ENCODE results near the gene PRKACG. TPM values are rescaled to one million over a fixed set of nuclear protein-coding genes. Genes with fewer than 3 reads are reported as not detected.

PRKACG gene
- total RNA-seq, 1 donor from 2014 or later = not detected

DNA sequence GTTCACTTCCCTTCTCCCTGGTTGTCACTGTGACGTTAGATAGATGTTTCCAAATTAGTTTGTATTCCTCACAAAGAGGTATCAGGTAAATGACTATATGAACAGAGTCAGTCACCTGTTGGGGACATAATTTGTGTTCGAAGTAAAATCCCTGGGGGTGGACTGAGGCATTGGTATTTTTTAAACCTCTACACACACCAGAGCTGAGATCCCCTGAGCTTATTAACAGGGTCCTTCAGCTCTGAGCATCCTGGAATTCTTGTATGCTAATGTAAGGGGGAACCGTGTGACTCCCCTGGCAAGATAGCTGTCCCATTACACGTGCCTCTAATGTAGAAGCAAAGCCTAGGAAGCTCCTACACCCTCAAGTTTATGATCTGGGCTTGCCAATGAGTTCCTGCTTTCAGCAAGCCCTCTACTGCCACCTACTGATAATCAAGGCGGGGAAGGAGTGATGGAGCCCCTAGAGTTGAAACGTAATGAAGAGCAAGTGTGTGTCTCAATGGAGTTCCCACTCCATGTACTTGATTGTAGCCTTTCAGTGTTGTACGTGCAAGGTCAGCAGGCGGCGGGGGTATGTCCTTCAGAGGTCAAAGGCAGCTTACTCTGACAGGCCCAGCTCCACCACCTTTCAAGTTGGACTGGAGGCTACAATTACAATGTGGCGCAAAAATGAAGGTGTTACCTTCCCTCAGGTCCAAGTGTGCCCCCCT, 14.4 kb downstream of the PRKACG start:
- DNase-seq (ENCODE audit: low spot score in 2 of 2) = peak in 1 of 2 donors; percentile 80
- Histone ChIP-seq H3K36me3 (no peaks in the 10 kb centered on the region), H3K4me3 (no peak overlapping the region), H3K27ac (no peak overlapping the region), H3K4me1 (no peaks in the 10 kb centered on the region), H3K27me3 (no peaks in the 10 kb centered on the region), H3K9me3 (no peaks in the 10 kb centered on the region)
- intact Hi-C loops (cut with DNase I) = loop anchor here (1.0 to 10.0 kb wide), 2 partner anchors 125 to 415 kb away; no protein-coding TSS in a partner anchor
- TF ChIP-seq, protein P1, sequence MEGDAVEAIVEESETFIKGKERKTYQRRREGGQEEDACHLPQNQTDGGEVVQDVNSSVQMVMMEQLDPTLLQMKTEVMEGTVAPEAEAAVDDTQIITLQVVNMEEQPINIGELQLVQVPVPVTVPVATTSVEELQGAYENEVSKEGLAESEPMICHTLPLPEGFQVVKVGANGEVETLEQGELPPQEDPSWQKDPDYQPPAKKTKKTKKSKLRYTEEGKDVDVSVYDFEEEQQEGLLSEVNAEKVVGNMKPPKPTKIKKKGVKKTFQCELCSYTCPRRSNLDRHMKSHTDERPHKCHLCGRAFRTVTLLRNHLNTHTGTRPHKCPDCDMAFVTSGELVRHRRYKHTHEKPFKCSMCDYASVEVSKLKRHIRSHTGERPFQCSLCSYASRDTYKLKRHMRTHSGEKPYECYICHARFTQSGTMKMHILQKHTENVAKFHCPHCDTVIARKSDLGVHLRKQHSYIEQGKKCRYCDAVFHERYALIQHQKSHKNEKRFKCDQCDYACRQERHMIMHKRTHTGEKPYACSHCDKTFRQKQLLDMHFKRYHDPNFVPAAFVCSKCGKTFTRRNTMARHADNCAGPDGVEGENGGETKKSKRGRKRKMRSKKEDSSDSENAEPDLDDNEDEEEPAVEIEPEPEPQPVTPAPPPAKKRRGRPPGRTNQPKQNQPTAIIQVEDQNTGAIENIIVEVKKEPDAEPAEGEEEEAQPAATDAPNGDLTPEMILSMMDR (IDR thresholded peaks at IDR 0.05) = peak; percentile 46 to 81 (median 68)

DNA sequence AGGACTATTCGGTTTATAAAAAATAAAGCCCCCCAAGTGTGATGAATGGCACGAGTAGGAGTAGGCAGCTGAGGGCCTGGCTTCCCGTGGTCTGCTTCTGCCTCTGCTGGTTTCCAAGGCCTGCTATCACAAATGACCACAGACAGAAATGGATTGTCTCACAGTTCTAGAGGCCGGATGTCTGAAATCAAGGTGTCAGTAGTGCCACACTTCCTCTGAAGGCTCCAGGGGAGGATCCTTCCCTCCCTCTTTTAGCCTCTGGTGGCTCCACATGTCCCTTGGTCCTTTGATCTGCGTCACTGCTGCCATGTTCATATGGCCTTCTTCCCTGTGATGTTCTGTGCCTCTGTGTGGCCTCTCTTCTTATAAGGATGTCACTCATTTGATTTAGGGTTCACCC, 15.1 kb downstream of the PRKACG start:
- TF ChIP-seq, protein P1 (IDR thresholded peaks at IDR 0.05) = no peak
- no peaks in the 10 kb centered on the region for H3K9me3 ChIP-seq
- H3K36me3 ChIP-seq = no peaks in the 10 kb centered on the region
- H3K4me1 ChIP-seq = no peaks in the 10 kb centered on the region
- intact Hi-C loops (cut with DNase I) = loop anchor here (1.0 to 10.0 kb wide), 2 partner anchors 124 to 415 kb away; no protein-coding TSS in a partner anchor
- H3K27ac ChIP-seq = no peak overlapping the region
- no peak overlapping the region for H3K4me3 ChIP-seq
- DNase-seq (ENCODE audit: low spot score in 2 of 2) = no peak
- H3K27me3 ChIP-seq = no peaks in the 10 kb centered on the region

DNA sequence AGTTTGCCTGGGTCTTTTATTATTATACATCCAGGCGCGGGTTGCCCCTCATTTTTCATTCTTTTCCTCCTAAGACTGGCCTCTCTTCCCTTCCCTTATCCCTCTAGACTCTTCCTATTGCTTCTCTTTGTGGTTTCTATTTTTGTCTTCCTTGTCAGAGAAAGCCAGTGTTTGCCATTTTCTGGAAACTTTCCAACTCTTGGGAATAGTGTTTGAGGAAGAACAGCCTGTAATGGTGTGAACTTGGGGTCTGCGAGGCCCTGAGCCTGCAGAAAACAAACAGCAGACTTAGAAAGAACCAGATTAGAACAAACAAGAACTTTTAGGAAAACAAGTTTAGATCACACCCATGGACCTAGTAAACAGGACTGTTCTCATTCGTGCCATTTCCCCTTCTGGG, 15.5 kb downstream of the PRKACG start:
- Histone ChIP-seq H3K27ac (no peak overlapping the region), H3K4me1 (no peaks in the 10 kb centered on the region), H3K9me3 (no peaks in the 10 kb centered on the region), H3K27me3 (no peaks in the 10 kb centered on the region), H3K4me3 (no peak overlapping the region), H3K36me3 (no peaks in the 10 kb centered on the region)
- no peak for DNase-seq (ENCODE audit: low spot score in 2 of 2)
- TF ChIP-seq, protein P1 (IDR thresholded peaks at IDR 0.05) = no peak
- intact Hi-C loops (cut with DNase I) = loop anchor here (10.0 kb wide), 1 partner anchor 124 kb away; no protein-coding TSS in a partner anchor

DNA sequence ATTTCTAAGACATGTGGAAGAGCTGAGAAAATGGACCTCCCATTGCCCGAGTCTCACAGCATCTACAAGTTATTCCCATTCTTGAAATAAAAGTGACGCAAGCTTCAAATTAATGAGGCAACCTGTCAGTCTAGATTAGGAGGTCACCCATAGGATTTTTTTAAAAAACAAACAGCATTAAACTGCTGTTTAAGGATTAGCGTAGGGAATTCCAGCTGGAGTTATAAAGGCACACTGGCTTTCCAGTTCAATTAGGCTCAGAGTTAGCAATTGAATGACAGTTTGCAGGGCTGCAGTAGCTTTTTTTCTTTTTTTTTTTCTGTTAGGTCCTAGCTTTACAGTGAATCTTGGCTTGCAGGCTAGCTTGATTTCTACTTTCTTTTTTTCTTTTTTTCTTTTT, 16.2 kb downstream of the PRKACG start:
- intact Hi-C loops (cut with DNase I) = loop anchor here (10.0 kb wide), 1 partner anchor 123 kb away; no protein-coding TSS in a partner anchor
- Histone ChIP-seq H3K4me1 (no peaks in the 10 kb centered on the region), H3K9me3 (no peaks in the 10 kb centered on the region), H3K4me3 (no peak overlapping the region), H3K27me3 (no peaks in the 10 kb centered on the region), H3K27ac (no peak overlapping the region), H3K36me3 (no peaks in the 10 kb centered on the region)
- TF ChIP-seq, protein P1 (IDR thresholded peaks at IDR 0.05) = no peak
- no peak for DNase-seq (ENCODE audit: low spot score in 2 of 2)

DNA sequence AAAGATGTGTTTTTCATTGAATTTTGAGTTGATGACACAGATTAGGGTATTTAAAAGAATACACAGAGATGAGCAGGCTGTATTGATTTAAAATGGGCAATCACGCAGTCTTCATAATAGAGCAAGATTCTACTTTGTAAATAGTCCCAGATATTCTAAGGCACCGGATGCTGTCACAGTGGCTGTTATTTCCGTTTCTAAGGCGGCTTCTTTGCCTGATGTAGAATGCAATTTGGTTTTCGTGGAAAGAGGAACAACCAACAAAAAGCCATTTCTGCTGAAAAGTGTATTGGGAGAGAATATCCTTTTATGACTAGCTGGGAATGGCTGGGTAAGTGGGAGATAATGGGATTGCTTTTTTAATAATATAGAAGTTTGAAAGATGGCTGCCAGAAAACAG, 17.5 kb downstream of the PRKACG start:
- no peaks in the 10 kb centered on the region for H3K9me3 ChIP-seq
- H3K27ac ChIP-seq = no peak overlapping the region
- TF ChIP-seq, protein P1 (IDR thresholded peaks at IDR 0.05) = no peak
- H3K4me3 ChIP-seq = no peak overlapping the region
- no peaks in the 10 kb centered on the region for H3K4me1 ChIP-seq
- intact Hi-C loops (cut with DNase I) = loop anchor here (10.0 kb wide), 1 partner anchor 122 kb away; no protein-coding TSS in a partner anchor
- H3K36me3 ChIP-seq = no peaks in the 10 kb centered on the region
- no peak for DNase-seq (ENCODE audit: low spot score in 2 of 2)
- no peaks in the 10 kb centered on the region for H3K27me3 ChIP-seq

All from ascending aorta (tissue), 2 donors.